GM21825 (cell line): ENCODE results near the gene FOXF2.

Experiments
- ATAC-seq: cut with Tn5 transposase; IDR thresholded peaks from one replicate; pipeline ENCODE4 v1.9.1; 2021; ENCODE audit warnings: mild to moderate bottlenecking, moderate library complexity; ENCODE audit not compliant: unreplicated experiment

Gene FOXF2

GRCh38 chr6:1390133-1390945 lies 963 bp downstream of the FOXF2 start:
- ATAC-seq, result no peak

- ATAC-seq, result no peak
Observed at GRCh38 chr6:1390946-1391799, 1.8 kb downstream of the FOXF2 start.

- no peak for ATAC-seq
Observed at GRCh38 chr6:1391800-1392309, 2.5 kb downstream of the FOXF2 start.

- no peak for ATAC-seq
Observed at GRCh38 chr6:1392813-1393640, 3.7 kb downstream of the FOXF2 start.

DNA sequence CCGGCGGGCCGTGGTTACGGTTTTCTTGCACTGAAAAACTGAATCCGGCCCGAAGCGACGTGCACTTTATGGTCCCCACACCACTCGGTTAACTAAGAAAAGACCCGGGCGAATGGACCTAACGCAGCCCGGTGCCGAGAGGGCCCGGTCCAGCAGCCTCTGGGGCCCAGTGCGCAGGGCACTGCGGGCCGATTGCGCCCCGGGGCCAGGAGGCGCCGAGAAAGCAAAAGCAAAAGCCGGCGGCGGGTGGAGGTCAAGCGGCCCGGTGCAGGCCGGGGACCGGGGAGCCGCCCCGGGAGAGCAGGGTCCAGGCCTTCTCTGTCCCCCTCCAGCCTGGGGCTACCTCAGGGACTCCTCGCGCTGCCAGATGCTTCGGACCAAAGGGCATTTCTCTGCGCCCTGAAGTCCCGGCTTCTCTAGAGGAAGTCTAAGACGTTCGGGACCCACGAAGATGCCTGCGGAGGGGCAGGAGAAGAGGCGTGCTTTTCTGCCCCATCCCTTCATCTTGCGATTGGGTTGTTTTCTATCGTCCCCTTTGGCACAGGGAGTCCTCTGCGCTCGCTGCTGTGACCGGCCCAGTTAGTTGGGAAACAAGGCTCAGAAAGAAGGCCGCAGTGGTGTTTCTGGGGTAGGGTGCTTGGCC lies 4.4 kb downstream of the FOXF2 start:
- no peak for ATAC-seq

GRCh38 chr6:1394514-1395463 lies 5.4 kb downstream of the FOXF2 start:
- ATAC-seq, result no peak

DNA sequence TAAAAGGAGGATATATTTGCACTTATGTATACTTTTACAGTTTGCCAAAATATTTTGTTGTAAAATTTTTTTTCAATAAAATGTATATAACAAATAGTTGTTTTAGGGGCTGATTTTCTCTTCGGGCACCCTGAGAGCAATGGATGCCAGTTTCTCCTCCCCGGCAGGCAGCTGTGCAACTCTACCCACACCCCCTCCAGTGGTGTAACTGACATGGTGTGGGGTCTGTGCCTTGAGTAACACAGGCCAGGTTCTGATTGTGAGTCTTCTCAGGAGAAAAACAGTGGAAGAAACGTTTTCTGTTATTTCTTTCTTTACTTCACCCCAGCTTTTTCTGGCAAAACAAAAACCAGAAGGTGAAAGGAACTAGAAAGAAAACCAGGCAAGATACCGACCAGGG lies 6.1 kb downstream of the FOXF2 start:
- ATAC-seq, result no peak

DNA sequence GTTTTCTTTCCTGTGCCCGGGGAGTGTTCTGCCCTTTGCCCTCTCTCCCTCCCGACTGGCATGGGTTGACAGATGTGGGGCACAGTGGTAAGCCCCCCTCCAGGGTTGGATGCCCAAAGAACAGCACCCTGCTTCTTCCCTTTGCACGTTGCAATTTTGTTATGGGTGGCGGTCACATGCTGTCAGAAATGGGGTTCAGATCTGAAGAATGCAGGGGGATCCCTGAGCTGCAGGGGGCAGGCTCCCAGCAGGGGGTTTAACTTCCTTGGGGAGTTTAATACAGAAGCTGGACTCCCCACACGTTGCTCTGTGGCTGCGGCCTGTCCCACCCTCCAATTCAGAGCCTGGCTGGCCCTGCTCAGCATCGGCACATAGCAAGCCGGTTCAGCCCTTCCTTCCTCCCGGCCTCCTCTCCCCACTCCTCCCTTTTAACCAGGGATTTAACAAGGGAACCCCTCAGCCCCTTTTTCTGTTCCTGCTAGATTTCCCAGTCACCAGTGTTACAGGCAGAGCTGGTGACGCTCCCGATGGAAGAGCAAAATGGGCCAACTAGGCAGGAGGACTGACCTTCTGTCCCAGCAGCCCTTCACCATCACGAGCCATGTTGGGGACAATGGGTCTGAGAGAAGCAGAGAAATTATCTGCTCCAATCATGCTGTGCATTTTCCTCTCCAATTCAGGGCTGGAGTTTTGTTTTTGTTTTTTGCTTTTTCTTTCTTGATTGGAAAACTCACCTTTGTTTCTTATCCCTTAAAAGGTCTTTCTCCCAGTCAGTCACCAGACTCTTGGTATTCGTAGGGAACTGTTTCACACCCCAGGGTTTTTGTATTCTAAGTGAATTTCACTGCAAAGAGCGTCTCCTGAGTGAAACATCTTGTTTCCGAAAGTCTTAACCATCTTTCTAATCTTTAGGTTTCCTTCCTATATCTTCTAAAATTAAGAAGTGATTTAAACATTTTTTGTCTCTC lies 6.8 kb downstream of the FOXF2 start:
- ATAC-seq, result no peak

- ATAC-seq, result no peak
Observed at GRCh38 chr6:1396952-1397868, 7.8 kb downstream of the FOXF2 start.

- no peak for ATAC-seq
Observed at GRCh38 chr6:1399085-1399780, 9.9 kb downstream of the FOXF2 start.

DNA sequence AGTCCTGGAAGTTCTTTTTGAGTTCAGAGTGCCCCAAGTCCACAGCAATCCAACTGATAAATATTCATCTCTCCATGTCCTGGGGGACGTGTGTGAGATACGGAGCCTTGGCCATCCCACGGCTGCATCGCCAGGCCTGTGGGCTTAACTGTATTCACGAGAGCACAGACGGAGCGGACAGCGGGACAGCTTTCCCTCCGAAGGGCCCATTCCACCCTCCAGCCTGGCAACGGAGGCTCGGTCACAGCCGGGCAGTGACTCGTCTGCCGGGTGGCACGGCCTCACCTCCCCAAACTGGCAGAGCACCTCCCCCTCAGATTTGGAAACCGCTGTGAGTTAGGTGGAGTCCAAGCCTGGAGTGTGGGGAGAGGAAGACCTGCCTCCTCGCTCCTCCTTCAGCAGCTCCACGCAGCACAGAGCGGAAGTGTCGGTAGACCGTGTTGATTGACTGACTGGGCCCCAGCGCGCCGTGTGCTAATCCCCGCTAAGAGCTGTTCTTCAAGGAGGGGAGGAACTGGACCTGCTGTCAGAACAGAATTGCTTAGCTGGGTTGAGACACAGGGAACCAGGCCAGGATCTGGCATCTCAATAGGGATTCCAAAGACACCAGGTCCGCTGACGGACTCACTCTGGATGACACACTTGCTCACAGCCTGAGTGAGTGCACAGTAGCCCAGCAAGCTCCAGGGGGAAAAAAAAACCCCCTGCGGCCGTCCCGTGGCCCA lies 10.9 kb downstream of the FOXF2 start:
- ATAC-seq, result no peak

GRCh38 chr6:1402369-1402768 lies 13.0 kb downstream of the FOXF2 start:
- no peak for ATAC-seq

DNA sequence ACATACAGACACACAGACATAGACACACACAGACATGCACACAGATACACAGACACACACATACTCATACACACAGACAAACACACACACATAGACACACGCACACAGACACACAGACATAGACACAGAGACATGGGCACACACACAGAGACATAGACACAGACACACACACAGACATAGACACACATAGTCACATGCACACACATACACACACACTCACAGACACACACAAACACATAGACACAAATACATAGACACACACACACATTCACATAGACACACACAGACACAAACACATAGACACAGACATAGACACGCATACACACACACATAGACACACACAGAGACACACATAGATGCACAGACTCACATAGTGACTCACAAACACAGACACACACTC lies 13.5 kb downstream of the FOXF2 start:
- no peak for ATAC-seq

DNA sequence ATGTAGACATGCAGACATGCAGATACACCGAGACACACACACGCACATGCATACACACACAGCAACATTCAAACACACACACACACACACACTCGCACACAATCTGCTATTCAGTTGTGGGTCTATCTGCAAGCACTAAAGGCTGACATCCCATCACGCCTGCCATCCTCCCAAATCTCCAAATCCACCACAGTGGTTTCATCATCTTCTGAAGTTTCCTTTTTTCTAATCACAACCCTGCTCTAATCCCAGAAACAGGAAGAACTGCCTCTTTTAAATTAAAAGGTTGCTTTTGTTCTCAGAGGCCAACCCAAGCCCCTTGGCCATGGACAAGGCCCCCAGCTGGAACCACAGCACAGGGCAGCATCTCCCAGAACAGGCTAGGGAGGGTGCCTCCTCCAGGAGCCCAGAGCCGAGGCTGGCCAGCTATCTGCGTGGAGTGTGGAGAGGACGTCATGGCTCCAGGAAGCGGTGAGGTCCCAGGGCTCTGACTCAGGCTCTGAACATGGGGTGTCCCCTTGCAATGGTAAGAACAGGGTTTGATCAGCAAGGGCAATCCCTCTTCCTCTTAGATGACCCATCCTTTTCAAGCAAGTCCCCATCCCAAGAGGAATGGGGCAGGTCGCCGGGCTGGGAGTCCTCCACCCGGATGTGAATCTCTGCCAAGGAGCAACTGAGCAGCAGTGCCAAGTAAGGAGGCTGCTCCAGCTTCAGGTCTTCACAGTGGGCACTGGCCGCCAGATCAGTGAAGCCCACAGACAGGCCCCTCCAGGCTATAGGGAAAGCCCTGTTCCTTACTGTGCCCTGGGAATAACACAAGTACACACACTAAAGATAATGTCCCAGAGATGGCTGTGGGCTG lies 14.7 kb downstream of the FOXF2 start:
- ATAC-seq, result no peak

DNA sequence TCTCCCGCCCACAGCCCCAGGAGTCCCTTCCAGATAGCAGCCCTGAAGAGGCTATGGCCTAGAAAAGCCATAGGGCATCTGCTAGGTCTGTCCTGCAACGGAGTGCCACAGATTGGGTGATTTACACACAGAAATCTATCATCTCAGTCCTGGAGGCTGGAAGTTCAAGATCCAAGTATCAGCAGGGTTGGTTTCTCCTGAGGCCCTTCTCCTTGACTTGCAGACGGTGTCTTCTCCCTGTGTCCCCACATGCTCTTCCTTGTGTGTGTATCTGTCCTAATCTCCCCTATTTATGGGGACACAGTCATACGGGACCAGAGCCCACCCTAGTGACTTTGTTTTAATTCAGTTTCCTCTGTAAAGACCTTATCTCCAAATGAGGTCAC lies 15.3 kb downstream of the FOXF2 start:
- no peak for ATAC-seq
